Measurements from ENCODE around the gene FAM83G.
A peak's percentile ranks its signal among the peaks of the same experiment; 100 is the strongest.

Gene FAM83G

DNA sequence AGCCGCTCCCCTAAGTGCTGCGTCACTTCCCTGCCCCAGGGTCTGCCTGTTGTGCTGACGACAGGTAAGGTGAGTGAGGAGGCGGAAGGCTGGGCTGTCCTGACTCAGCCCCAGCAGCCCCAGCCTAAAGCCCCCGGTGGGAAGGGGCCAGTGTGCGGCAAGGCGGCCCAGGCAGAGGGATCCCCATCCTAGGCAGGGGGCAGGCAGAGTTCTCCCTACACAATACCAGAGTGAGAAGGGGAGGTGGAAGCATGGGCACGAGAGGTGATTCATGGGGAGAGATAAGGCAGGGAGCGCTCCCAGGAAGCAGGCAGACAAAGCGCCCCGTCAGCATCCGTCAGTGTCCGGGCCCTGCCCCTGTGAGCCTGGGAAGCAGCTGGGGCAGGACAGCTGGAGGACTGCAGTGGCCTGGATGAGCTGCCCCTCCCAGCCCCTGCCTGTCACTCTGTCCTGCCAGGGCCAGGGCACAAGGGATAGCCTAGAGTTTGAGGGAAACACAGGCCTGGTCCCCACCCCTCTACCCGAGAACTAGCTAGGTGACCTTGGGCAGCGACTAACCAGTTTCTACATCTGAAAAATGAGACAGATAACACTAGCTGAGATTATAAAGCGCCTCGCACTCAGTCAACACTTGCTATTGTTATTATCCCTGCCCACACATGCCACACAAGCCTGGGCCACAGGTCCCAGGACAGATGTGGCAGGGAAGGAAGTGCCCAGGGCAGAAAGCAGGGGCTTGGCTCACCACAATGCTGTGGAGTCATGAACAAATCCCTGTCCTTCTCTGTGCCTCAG is 3.8 kb downstream of the FAM83G start:
- ATAC-seq: peak; percentile 22
- TF ChIP-seq PPARA (CRISPR knock-in tag; IDR thresholded peaks at IDR 0.05; ENCODE audit: borderline replicate concordance): no peak
- TF ChIP-seq BACH2 (CRISPR knock-in tag; IDR thresholded peaks at IDR 0.05; ENCODE audit: borderline replicate concordance): no peak
- TF ChIP-seq, protein P1, sequence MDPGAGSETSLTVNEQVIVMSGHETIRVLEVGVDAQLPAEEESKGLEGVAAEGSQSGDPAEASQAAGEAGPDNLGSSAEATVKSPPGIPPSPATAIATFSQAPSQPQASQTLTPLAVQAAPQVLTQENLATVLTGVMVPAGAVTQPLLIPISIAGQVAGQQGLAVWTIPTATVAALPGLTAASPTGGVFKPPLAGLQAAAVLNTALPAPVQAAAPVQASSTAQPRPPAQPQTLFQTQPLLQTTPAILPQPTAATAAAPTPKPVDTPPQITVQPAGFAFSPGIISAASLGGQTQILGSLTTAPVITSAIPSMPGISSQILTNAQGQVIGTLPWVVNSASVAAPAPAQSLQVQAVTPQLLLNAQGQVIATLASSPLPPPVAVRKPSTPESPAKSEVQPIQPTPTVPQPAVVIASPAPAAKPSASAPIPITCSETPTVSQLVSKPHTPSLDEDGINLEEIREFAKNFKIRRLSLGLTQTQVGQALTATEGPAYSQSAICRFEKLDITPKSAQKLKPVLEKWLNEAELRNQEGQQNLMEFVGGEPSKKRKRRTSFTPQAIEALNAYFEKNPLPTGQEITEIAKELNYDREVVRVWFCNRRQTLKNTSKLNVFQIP (CRISPR knock-in tag; IDR thresholded peaks at IDR 0.05; ENCODE audit: borderline replicate concordance, low read depth): no peak
- no peak for TF ChIP-seq TCF4 (CRISPR knock-in tag; IDR thresholded peaks at IDR 0.05; ENCODE audit: borderline replicate concordance)
- TF ChIP-seq SNAI2 (CRISPR knock-in tag; IDR thresholded peaks at IDR 0.05): no peak
- no peak for TF ChIP-seq ARNTL (CRISPR knock-in tag; IDR thresholded peaks at IDR 0.05; ENCODE audit: borderline replicate concordance, low read depth)
- no peak for TF ChIP-seq ZNF70 (CRISPR knock-in tag; IDR thresholded peaks at IDR 0.05)
- TF ChIP-seq RARB (CRISPR knock-in tag; IDR thresholded peaks at IDR 0.05): no peak
- TF ChIP-seq ZFP3 (CRISPR knock-in tag; IDR thresholded peaks at IDR 0.05): no peak
- no peak for TF ChIP-seq ZNF565 (CRISPR knock-in tag; conservative IDR thresholded peaks at IDR 0.05; ENCODE audit: low read depth)
- TF ChIP-seq, protein P2, sequence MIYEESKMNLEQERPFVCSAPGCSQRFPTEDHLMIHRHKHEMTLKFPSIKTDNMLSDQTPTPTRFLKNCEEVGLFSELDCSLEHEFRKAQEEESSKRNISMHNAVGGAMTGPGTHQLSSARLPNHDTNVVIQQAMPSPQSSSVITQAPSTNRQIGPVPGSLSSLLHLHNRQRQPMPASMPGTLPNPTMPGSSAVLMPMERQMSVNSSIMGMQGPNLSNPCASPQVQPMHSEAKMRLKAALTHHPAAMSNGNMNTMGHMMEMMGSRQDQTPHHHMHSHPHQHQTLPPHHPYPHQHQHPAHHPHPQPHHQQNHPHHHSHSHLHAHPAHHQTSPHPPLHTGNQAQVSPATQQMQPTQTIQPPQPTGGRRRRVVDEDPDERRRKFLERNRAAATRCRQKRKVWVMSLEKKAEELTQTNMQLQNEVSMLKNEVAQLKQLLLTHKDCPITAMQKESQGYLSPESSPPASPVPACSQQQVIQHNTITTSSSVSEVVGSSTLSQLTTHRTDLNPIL (CRISPR knock-in tag; IDR thresholded peaks at IDR 0.05; ENCODE audit: low read depth): no peak
- TF ChIP-seq TOX (CRISPR knock-in tag; IDR thresholded peaks at IDR 0.05; ENCODE audit: borderline replicate concordance): no peak
- no peak for TF ChIP-seq OSR1 (CRISPR knock-in tag; IDR thresholded peaks at IDR 0.05)
- no peak for TF ChIP-seq ESRRG (CRISPR knock-in tag; IDR thresholded peaks at IDR 0.05)
- TF ChIP-seq, protein P3, sequence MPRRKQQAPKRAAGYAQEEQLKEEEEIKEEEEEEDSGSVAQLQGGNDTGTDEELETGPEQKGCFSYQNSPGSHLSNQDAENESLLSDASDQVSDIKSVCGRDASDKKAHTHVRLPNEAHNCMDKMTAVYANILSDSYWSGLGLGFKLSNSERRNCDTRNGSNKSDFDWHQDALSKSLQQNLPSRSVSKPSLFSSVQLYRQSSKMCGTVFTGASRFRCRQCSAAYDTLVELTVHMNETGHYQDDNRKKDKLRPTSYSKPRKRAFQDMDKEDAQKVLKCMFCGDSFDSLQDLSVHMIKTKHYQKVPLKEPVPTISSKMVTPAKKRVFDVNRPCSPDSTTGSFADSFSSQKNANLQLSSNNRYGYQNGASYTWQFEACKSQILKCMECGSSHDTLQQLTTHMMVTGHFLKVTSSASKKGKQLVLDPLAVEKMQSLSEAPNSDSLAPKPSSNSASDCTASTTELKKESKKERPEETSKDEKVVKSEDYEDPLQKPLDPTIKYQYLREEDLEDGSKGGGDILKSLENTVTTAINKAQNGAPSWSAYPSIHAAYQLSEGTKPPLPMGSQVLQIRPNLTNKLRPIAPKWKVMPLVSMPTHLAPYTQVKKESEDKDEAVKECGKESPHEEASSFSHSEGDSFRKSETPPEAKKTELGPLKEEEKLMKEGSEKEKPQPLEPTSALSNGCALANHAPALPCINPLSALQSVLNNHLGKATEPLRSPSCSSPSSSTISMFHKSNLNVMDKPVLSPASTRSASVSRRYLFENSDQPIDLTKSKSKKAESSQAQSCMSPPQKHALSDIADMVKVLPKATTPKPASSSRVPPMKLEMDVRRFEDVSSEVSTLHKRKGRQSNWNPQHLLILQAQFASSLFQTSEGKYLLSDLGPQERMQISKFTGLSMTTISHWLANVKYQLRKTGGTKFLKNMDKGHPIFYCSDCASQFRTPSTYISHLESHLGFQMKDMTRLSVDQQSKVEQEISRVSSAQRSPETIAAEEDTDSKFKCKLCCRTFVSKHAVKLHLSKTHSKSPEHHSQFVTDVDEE (CRISPR knock-in tag; IDR thresholded peaks at IDR 0.05): no peak
- TF ChIP-seq ZC3H10 (CRISPR knock-in tag; IDR thresholded peaks at IDR 0.05): no peak

DNA sequence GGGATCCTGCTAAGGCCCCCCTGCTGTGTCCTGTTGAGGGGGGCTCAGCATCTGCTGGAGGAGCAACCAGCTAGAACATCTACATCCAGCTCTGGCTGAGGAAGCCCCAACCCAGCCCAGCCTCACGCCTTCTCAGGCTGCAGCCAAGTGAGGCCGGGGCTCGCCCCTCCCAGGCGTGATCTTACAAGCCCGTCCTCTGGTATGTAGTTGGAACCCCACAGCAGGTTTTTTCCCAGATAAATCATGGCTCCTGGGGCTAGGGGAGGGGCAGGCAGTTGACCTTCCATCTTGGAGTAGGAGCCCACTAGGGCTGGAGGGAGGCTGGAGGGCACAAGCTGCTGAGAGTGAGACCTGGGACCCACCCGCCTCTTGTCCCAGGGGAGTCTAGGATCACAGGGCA is 4.7 kb downstream of the FAM83G start:
- no peak for TF ChIP-seq ARNTL (CRISPR knock-in tag; IDR thresholded peaks at IDR 0.05; ENCODE audit: borderline replicate concordance, low read depth)
- TF ChIP-seq, protein P4, sequence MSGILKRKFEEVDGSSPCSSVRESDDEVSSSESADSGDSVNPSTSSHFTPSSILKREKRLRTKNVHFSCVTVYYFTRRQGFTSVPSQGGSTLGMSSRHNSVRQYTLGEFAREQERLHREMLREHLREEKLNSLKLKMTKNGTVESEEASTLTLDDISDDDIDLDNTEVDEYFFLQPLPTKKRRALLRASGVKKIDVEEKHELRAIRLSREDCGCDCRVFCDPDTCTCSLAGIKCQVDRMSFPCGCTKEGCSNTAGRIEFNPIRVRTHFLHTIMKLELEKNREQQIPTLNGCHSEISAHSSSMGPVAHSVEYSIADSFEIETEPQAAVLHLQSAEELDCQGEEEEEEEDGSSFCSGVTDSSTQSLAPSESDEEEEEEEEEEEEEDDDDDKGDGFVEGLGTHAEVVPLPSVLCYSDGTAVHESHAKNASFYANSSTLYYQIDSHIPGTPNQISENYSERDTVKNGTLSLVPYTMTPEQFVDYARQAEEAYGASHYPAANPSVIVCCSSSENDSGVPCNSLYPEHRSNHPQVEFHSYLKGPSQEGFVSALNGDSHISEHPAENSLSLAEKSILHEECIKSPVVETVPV (CRISPR knock-in tag; IDR thresholded peaks at IDR 0.05): no peak
- TF ChIP-seq RARB (CRISPR knock-in tag; IDR thresholded peaks at IDR 0.05): no peak
- TF ChIP-seq ZNF70 (CRISPR knock-in tag; IDR thresholded peaks at IDR 0.05): no peak
- no peak for TF ChIP-seq GLIS3 (CRISPR knock-in tag; IDR thresholded peaks at IDR 0.05)
- TF ChIP-seq ZC3H10 (CRISPR knock-in tag; IDR thresholded peaks at IDR 0.05): no peak
- no peak for TF ChIP-seq ZNF565 (CRISPR knock-in tag; conservative IDR thresholded peaks at IDR 0.05; ENCODE audit: low read depth)
- TF ChIP-seq, protein P1 (CRISPR knock-in tag; IDR thresholded peaks at IDR 0.05; ENCODE audit: borderline replicate concordance, low read depth): no peak
- no peak for TF ChIP-seq ISL1 (CRISPR knock-in tag; IDR thresholded peaks at IDR 0.05)
- no peak for ATAC-seq

DNA sequence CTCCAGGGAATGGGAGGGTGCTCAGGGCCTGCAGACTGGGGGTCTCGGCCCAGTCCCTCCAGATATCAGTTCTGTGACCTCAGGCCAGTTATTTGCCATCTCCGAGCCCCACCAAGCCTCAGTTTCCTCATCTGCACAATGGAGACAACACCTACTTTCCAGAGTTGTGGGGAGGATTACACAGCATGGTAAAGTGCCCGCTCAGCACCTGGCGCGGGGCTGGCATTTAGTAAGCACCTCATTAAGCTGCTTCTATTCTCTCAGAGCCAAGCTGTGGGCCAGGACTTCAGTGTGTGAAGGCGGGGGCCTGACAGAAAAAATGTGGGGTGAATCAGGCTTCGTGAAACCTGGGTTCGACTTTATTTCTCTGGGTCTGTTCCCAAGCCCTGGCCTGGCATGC is 5.2 kb downstream of the FAM83G start:
- no peak for ATAC-seq
- no peak for TF ChIP-seq PPARA (CRISPR knock-in tag; IDR thresholded peaks at IDR 0.05; ENCODE audit: borderline replicate concordance)
- TF ChIP-seq, protein P4 (CRISPR knock-in tag; IDR thresholded peaks at IDR 0.05): no peak
- TF ChIP-seq CSDC2 (CRISPR knock-in tag; IDR thresholded peaks at IDR 0.05): no peak
- no peak for TF ChIP-seq TOX (CRISPR knock-in tag; IDR thresholded peaks at IDR 0.05; ENCODE audit: borderline replicate concordance)
- TF ChIP-seq, protein P3 (CRISPR knock-in tag; IDR thresholded peaks at IDR 0.05): no peak
- TF ChIP-seq ESRRG (CRISPR knock-in tag; IDR thresholded peaks at IDR 0.05): no peak
- TF ChIP-seq ARNTL (CRISPR knock-in tag; IDR thresholded peaks at IDR 0.05; ENCODE audit: borderline replicate concordance, low read depth): no peak
- no peak for TF ChIP-seq ZNF8 (CRISPR knock-in tag; IDR thresholded peaks at IDR 0.05)
- TF ChIP-seq SNAI2 (CRISPR knock-in tag; IDR thresholded peaks at IDR 0.05): no peak

Data from SK-N-SH treated with all-trans-retinoic acid at 6 μM for 48 hours (cell line).